ENCODE data around the gene TBC1D13.

GRCh38 chr9:128792134-128792533 is 5.1 kb downstream of the TBC1D13 start:
- TF ChIP-seq ZBTB21 (CRISPR knock-in tag; IDR thresholded peaks at IDR 0.05; ENCODE audit: borderline replicate concordance), result no peak
- no peak for TF ChIP-seq PRDM15 (CRISPR knock-in tag; IDR thresholded peaks at IDR 0.05)
- no peak for TF ChIP-seq CTCF (IDR thresholded peaks at IDR 0.05)
- no peak for TF ChIP-seq JUN (CRISPR knock-in tag; IDR thresholded peaks at IDR 0.05)

Measured in WTC11 (cell line).